Esophagus muscularis mucosa (tissue), 3 donors: ENCODE data around the gene PPFIA4.

Source experiments
- CTCF ChIP-seq, 3 experiments: fragments of 200-600 bp in 2 of 3; fragments of 450-650 bp in 1 of 3; sonication (generic) in 2 of 3; IDR thresholded peaks; one replicate each; pipeline ENCODE4 v1.5.1; 2017 to 2019; ENCODE audit warnings: antibody characterized with exemption in 3 of 3, mild to moderate bottlenecking in 2 of 3, moderate library complexity in 1 of 3
- POLR2A ChIP-seq: fragments of 450-650 bp; IDR thresholded peaks from one replicate; pipeline ENCODE4 v1.6.1; 2017; ENCODE audit warnings: antibody characterized with exemption, moderate library complexity, mild to moderate bottlenecking, low read depth

GRCh38 chr1:203036135-203036534 is 9.8 kb downstream of the PPFIA4 start:
- TF ChIP-seq POLR2A, result no peak
- TF ChIP-seq CTCF (IDR thresholded peaks at IDR 0.05), result no peak
